Islet of Langerhans (tissue), 1 donor: ENCODE results near the gene PARVB.

Experiments used
- FAIRE-seq: peaks from one replicate; lab custom pipeline; 2011; peaks lifted over from hg19 to GRCh38; lab: Jason Lieb, UNC

PARVB gene

GRCh38 chr22:44111562-44112155, 87.6 kb downstream of the PARVB start:
- no peak for FAIRE-seq

GRCh38 chr22:44112191-44112590, 88.1 kb downstream of the PARVB start:
- no peak for FAIRE-seq

- FAIRE-seq: no peak
Observed at GRCh38 chr22:44116331-44116730, 92.2 kb downstream of the PARVB start.

GRCh38 chr22:44116755-44117684, 92.9 kb downstream of the PARVB start:
- FAIRE-seq: no peak

GRCh38 chr22:44117746-44118145, 93.6 kb downstream of the PARVB start:
- FAIRE-seq: no peak

GRCh38 chr22:44118645-44119315, 94.7 kb downstream of the PARVB start:
- no peak for FAIRE-seq

- no peak for FAIRE-seq
Observed at GRCh38 chr22:44119669-44120313, 95.7 kb downstream of the PARVB start.

- FAIRE-seq: no peak
Observed at GRCh38 chr22:44120314-44120704, 96.2 kb downstream of the PARVB start.

- no peak for FAIRE-seq
Observed at GRCh38 chr22:44125421-44125820, 101.3 kb downstream of the PARVB start.

- no peak for FAIRE-seq
Observed at GRCh38 chr22:44126807-44127206, 102.7 kb downstream of the PARVB start.

GRCh38 chr22:44127356-44127755, 103.3 kb downstream of the PARVB start:
- FAIRE-seq: no peak

GRCh38 chr22:44128958-44129618, 105.0 kb downstream of the PARVB start:
- FAIRE-seq: no peak

- no peak for FAIRE-seq
Observed at GRCh38 chr22:44129619-44129976, 105.5 kb downstream of the PARVB start.

GRCh38 chr22:44130076-44130711, 106.1 kb downstream of the PARVB start:
- no peak for FAIRE-seq

- no peak for FAIRE-seq
Observed at GRCh38 chr22:44131412-44131811, 107.3 kb downstream of the PARVB start.

GRCh38 chr22:44131989-44132685, 108.0 kb downstream of the PARVB start:
- no peak for FAIRE-seq

- no peak for FAIRE-seq
Observed at GRCh38 chr22:44132724-44133123, 108.6 kb downstream of the PARVB start.

- FAIRE-seq: no peak
Observed at GRCh38 chr22:44133161-44133560, 109.1 kb downstream of the PARVB start.

GRCh38 chr22:44133901-44134571, 109.9 kb downstream of the PARVB start:
- no peak for FAIRE-seq

GRCh38 chr22:44136112-44136511, 112.0 kb downstream of the PARVB start:
- FAIRE-seq: no peak
